WTC11 (cell line): ENCODE data around the gene HOXC5.

ENCODE experiments used
- CREB1 ChIP-seq: sonication (generic); formaldehyde crosslinking; IDR thresholded peaks from 2 replicates; pipeline ENCODE4 v1.8.0; 2023; ENCODE audit warnings: mild to moderate bottlenecking, missing genetic modification reagents
- TF ChIP-seq, protein P1 (sequence below): fragments of 200-600 bp; IDR thresholded peaks from 2 replicates; pipeline ENCODE4 v1.8.0; 2022; ENCODE audit warnings: antibody characterized with exemption
- TF ChIP-seq, protein P2 (sequence below): sonication (generic); formaldehyde crosslinking; IDR thresholded peaks from 2 replicates; pipeline ENCODE4 v1.8.0; 2022; ENCODE audit warnings: mild to moderate bottlenecking, missing genetic modification reagents

DNA sequence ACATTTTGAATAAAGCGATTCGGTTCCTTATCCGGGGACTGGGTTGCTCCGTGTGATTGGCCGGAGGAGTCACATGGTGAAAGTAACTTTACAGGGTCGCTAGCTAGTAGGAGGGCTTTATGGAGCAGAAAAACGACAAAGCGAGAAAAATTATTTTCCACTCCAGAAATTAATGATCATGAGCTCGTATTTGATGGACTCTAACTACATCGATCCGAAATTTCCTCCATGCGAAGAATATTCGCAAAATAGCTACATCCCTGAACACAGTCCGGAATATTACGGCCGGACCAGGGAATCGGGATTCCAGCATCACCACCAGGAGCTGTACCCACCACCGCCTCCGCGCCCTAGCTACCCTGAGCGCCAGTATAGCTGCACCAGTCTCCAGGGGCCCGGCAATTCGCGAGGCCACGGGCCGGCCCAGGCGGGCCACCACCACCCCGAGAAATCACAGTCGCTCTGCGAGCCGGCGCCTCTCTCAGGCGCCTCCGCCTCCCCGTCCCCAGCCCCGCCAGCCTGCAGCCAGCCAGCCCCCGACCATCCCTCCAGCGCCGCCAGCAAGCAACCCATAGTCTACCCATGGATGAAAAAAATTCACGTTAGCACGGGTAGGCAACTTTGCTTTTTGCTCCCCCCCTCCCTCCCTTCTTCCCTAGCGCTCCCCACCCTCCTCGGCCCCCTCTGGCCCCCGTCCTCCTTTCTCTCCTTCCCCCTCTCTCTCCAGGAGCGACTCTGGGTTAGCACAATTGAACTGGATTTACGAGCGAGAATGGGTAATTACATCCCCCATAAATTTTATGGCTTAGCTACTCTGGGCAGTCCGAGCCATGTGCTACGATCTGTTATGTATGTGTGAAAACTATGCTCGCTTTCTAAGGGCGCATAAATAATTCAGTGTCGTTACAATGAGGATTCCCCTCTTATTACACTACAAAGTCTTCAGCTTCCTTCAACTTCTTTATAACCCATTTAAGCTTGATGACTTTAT is 21.2 kb downstream of the HOXC5 start, which contains the start of gene HOXC4:
- TF ChIP-seq, protein P1, sequence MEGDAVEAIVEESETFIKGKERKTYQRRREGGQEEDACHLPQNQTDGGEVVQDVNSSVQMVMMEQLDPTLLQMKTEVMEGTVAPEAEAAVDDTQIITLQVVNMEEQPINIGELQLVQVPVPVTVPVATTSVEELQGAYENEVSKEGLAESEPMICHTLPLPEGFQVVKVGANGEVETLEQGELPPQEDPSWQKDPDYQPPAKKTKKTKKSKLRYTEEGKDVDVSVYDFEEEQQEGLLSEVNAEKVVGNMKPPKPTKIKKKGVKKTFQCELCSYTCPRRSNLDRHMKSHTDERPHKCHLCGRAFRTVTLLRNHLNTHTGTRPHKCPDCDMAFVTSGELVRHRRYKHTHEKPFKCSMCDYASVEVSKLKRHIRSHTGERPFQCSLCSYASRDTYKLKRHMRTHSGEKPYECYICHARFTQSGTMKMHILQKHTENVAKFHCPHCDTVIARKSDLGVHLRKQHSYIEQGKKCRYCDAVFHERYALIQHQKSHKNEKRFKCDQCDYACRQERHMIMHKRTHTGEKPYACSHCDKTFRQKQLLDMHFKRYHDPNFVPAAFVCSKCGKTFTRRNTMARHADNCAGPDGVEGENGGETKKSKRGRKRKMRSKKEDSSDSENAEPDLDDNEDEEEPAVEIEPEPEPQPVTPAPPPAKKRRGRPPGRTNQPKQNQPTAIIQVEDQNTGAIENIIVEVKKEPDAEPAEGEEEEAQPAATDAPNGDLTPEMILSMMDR = no peak
- TF ChIP-seq, protein P2, sequence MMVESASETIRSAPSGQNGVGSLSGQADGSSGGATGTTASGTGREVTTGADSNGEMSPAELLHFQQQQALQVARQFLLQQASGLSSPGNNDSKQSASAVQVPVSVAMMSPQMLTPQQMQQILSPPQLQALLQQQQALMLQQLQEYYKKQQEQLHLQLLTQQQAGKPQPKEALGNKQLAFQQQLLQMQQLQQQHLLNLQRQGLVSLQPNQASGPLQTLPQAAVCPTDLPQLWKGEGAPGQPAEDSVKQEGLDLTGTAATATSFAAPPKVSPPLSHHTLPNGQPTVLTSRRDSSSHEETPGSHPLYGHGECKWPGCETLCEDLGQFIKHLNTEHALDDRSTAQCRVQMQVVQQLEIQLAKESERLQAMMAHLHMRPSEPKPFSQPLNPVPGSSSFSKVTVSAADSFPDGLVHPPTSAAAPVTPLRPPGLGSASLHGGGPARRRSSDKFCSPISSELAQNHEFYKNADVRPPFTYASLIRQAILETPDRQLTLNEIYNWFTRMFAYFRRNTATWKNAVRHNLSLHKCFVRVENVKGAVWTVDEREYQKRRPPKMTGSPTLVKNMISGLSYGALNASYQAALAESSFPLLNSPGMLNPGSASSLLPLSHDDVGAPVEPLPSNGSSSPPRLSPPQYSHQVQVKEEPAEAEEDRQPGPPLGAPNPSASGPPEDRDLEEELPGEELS (CRISPR knock-in tag) = no peak
- TF ChIP-seq CREB1 (CRISPR knock-in tag) = no peak
